Neural cell (in vitro differentiated cells): ENCODE measurements around the gene PCDHGA12. TPM values are rescaled to one million over a fixed set of nuclear protein-coding genes. Genes with fewer than 3 reads are reported as not detected.

Experiments
- H2AFZ ChIP-seq: fragments of 200-600, 300-800 bp; sonication (generic), shearing (Covaris generic); 2 replicates; pipeline ENCODE4 v1.6.0; 2014; ENCODE audit warnings: low read depth, mild to moderate bottlenecking, antibody characterized with exemption, low read length, moderate library complexity
- H3F3A ChIP-seq: fragments of 200-600 bp; shearing (Covaris generic); 2 replicates; pipeline ENCODE4 v1.6.1; 2016; ENCODE audit warnings: mild to moderate bottlenecking, moderate library complexity, mixed read lengths, antibody characterized with exemption, low read length; ENCODE audit not compliant: insufficient read depth, poor library complexity, severe bottlenecking
- H3K27ac ChIP-seq: fragments of 200-600, 300-800 bp; sonication (generic), shearing (Covaris generic); 2 replicates; pipeline ENCODE4 v1.5.1; 2014; ENCODE audit warnings: mild to moderate bottlenecking, low read length, moderate library complexity
- H3K27me3 ChIP-seq: fragments of 300-800, 200-600 bp; sonication (generic), shearing (Covaris generic); 2 replicates; pipeline ENCODE4 v1.6.0; 2014; ENCODE audit warnings: mild to moderate bottlenecking, low read depth, low read length, moderate library complexity; ENCODE audit not compliant: insufficient read depth
- H3K36me3 ChIP-seq: fragments of 300-800, 200-600 bp; sonication (generic), shearing (Covaris generic); 2 replicates; pipeline ENCODE4 v1.5.1; 2014; ENCODE audit warnings: mild to moderate bottlenecking, antibody characterized with exemption, low read length, moderate library complexity; ENCODE audit not compliant: insufficient read depth
- H3K4me2 ChIP-seq: fragments of 300-800, 200-600 bp; sonication (generic), shearing (Covaris generic); 2 replicates; pipeline ENCODE4 v1.6.0; 2014; ENCODE audit warnings: mild to moderate bottlenecking, low read length
- H3K4me3 ChIP-seq: fragments of 300-800, 200-600 bp; sonication (generic), shearing (Covaris generic); 2 replicates; pipeline ENCODE4 v1.5.1; 2014; ENCODE audit warnings: mild to moderate bottlenecking, low read length, moderate library complexity
- H3K79me2 ChIP-seq: fragments of 200-600 bp; shearing (Covaris generic); replicated peaks from 2 replicates; pipeline ENCODE4 v1.6.0; 2014; ENCODE audit warnings: mild to moderate bottlenecking, low read length, moderate library complexity; ENCODE audit not compliant: insufficient read depth
- H3K9ac ChIP-seq: fragments of 300-800, 200-600 bp; sonication (generic), shearing (Covaris generic); 2 replicates; pipeline ENCODE4 v1.6.1; 2016; ENCODE audit warnings: mild to moderate bottlenecking, low read length, mixed read lengths
- H3K9me2 ChIP-seq: fragments of 200-600 bp; shearing (Covaris generic); 2 replicates; pipeline ENCODE4 v1.6.1; 2016; ENCODE audit warnings: mild to moderate bottlenecking, low read length, mixed read lengths; ENCODE audit not compliant: insufficient read depth
- H3K9me3 ChIP-seq: fragments of 200-600, 300-800 bp; sonication (generic), shearing (Covaris generic); 2 replicates; pipeline ENCODE4 v1.6.1; 2016; ENCODE audit warnings: mild to moderate bottlenecking, mixed run types, low read length, moderate library complexity, mixed read lengths
- H4K20me1 ChIP-seq: fragments of 200-600 bp; shearing (Covaris generic); 2 replicates; pipeline ENCODE4 v1.6.1; 2016; ENCODE audit warnings: mild to moderate bottlenecking, mixed run types; ENCODE audit not compliant: insufficient read depth
- CTCF ChIP-seq: fragments of 450-650 bp; IDR thresholded peaks from 2 replicates; pipeline ENCODE4 v1.5.1; 2014; ENCODE audit warnings: antibody characterized with exemption, mild to moderate bottlenecking, moderate library complexity; ENCODE audit not compliant: poor library complexity, severe bottlenecking
- EP300 ChIP-seq: fragments of 450-650 bp; conservative IDR thresholded peaks from 2 replicates; pipeline ENCODE4 v1.6.1; 2014; ENCODE audit warnings: antibody characterized with exemption, mild to moderate bottlenecking, moderate library complexity; ENCODE audit not compliant: poor library complexity, severe bottlenecking
- EZH2 ChIP-seq: fragments of 200-600, 300-800 bp; shearing (Covaris generic), sonication (generic); IDR thresholded peaks from 2 replicates; pipeline ENCODE4 v1.6.1; 2014; ENCODE audit warnings: antibody characterized with exemption, low read length, borderline replicate concordance, mild to moderate bottlenecking; ENCODE audit not compliant: insufficient read depth, poor library complexity, severe bottlenecking
- MXI1 ChIP-seq: fragments of 450-650 bp; conservative IDR thresholded peaks from 2 replicates; pipeline ENCODE4 v1.6.1; 2014; ENCODE audit warnings: antibody characterized with exemption, mild to moderate bottlenecking; ENCODE audit not compliant: poor library complexity, severe bottlenecking
- POLR2AphosphoS5 ChIP-seq: IDR thresholded peaks from 2 replicates; pipeline ENCODE4 v1.6.1; 2012
- RAD21 ChIP-seq: fragments of 450-650 bp; conservative IDR thresholded peaks from 2 replicates; pipeline ENCODE4 v1.6.1; 2014; ENCODE audit warnings: antibody characterized with exemption, mild to moderate bottlenecking, moderate library complexity
- REST ChIP-seq: IDR thresholded peaks from 2 replicates; pipeline ENCODE4 v1.6.1; 2012; ENCODE audit warnings: borderline replicate concordance
- SMC3 ChIP-seq: fragments of 450-650 bp; conservative IDR thresholded peaks from 2 replicates; pipeline ENCODE4 v1.6.1; 2014; ENCODE audit warnings: antibody characterized with exemption, mild to moderate bottlenecking, moderate library complexity; ENCODE audit not compliant: poor library complexity
- TAF1 ChIP-seq: IDR thresholded peaks from 2 replicates; pipeline ENCODE4 v1.6.1; 2012; ENCODE audit warnings: low read depth
- polyA plus RNA-seq: library from polyadenylated mRNA; depleted of rRNA; stranded (reverse); fragments of >200 nt; gene quantifications from 2 replicates; pipeline ENCODE4 v1.2.3, GENCODE V29; 2014

PCDHGA12 gene
- polyA plus RNA-seq, 1 donor from 2014 or later = 0.11 TPM

GRCh38 chr5:141421489-141421855 lies 8.8 kb upstream of the PCDHGA12 start:
- peaks cover 58% of the 10 kb centered on the region for H3K79me2 ChIP-seq
- no peak overlapping the region for H3K9ac ChIP-seq
- peaks cover 88% of the 10 kb centered on the region for H3K9me3 ChIP-seq
- no peaks in the 10 kb centered on the region for H3K27me3 ChIP-seq
- peaks cover 84% of the 10 kb centered on the region for H3K36me3 ChIP-seq
- no peak overlapping the region for H2AFZ ChIP-seq
- H3K4me3 ChIP-seq = peak overlapping the region; percentile 39
- no peak overlapping the region for H3K27ac ChIP-seq
- no peaks in the 10 kb centered on the region for H4K20me1 ChIP-seq
- no peak overlapping the region for H3K4me2 ChIP-seq
- TF ChIP-seq RAD21 (no peak), MXI1 (no peak), EZH2 (no peak), EP300 (no peak), TAF1 (no peak), SMC3 (no peak), REST (no peak), POLR2AphosphoS5 (no peak), CTCF (no peak)
- H3F3A ChIP-seq = peaks cover 5% of the 10 kb centered on the region
- H3K9me2 ChIP-seq = no peaks in the 10 kb centered on the region

GRCh38 chr5:141422742-141423291 lies 7.5 kb upstream of the PCDHGA12 start:
- Histone ChIP-seq H3K4me2 (no peak overlapping the region), H3K36me3 (peaks cover 89% of the 10 kb centered on the region), H3K79me2 (peaks cover 58% of the 10 kb centered on the region), H4K20me1 (no peaks in the 10 kb centered on the region), H3K9ac (no peak overlapping the region), H2AFZ (no peak overlapping the region), H3K27ac (no peak overlapping the region), H3K4me3 (no peak overlapping the region), H3F3A (peaks cover 5% of the 10 kb centered on the region), H3K9me2 (no peaks in the 10 kb centered on the region), H3K9me3 (peaks cover 93% of the 10 kb centered on the region), H3K27me3 (no peaks in the 10 kb centered on the region)
- TF ChIP-seq SMC3 (no peak), EZH2 (no peak), REST (no peak), EP300 (no peak), CTCF (no peak), MXI1 (no peak), TAF1 (no peak), POLR2AphosphoS5 (no peak), RAD21 (no peak)
